B cell (primary cell): Measurements from ENCODE around the gene MAP2K5. TPM values are rescaled to one million over a fixed set of nuclear protein-coding genes. Genes with fewer than 3 reads are reported as not detected.

ENCODE experiments used
- ATAC-seq: fragments of 200-7000 bp; cut with Tn5 transposase; one replicate; pipeline ENCODE4 v1.10.0; 2021; ENCODE audit warnings: low read depth, mild to moderate bottlenecking, moderate number of reproducible peaks, moderate library complexity
- CTCF ChIA-PET: fragments of 350-600 bp; sonication (Branson Sonifier 250); formaldehyde crosslinking; loops from one replicate; lab custom pipeline; 2021; ENCODE audit warnings: antibody characterized with exemption, inconsistent platforms; lab: Charles Lee
- POLR2A ChIA-PET: fragments of 350-600 bp; sonication (Branson Sonifier 250); formaldehyde crosslinking; loops from one replicate; lab custom pipeline; 2021; ENCODE audit warnings: antibody characterized with exemption; lab: Charles Lee
- DNase-seq: peaks from one replicate; pipeline ENCODE4 v3.0.0; 2013
- H2AFZ ChIP-seq: 2 replicates; pipeline ENCODE4 v1.6.1; 2012; ENCODE audit warnings: mild to moderate bottlenecking, low read depth, low read length; ENCODE audit not compliant: insufficient read depth, poor library complexity, severe bottlenecking
- H3K27ac ChIP-seq, 2 donors: 1 replicate in 1 of 2; 2 replicates in 1 of 2; pipeline ENCODE4 v1.5.1; 2012 to 2013; ENCODE audit warnings: low read length in 2 of 2, mild to moderate bottlenecking in 2 of 2, moderate library complexity in 1 of 2
- H3K27me3 ChIP-seq, 4 experiments: fragments of 200-600 bp in 1 of 4; sonication (generic) in 1 of 4; replicated peaks in 1 of 4; 1 replicate in 2 of 4; 2 replicates in 2 of 4; pipeline versions ENCODE4 v1.6.1 to v1.7.0; 2013 to 2016; ENCODE audit warnings: low read length in 3 of 4, mild to moderate bottlenecking in 2 of 4, mixed read lengths in 1 of 4, moderate library complexity in 1 of 4; ENCODE audit not compliant: insufficient read depth in 4 of 4, control insufficient read depth in 3 of 4; ENCODE audit errors: control extremely low read depth in 1 of 4
- H3K36me3 ChIP-seq, 2 experiments: replicated peaks in 1 of 2; 1 replicate in 1 of 2; 2 replicates in 1 of 2; pipeline versions ENCODE4 v1.6.1 to v1.7.1; 2013; ENCODE audit warnings: low read length in 1 of 2; ENCODE audit not compliant: insufficient read depth in 2 of 2, control insufficient read depth in 1 of 2; ENCODE audit errors: control extremely low read depth in 1 of 2, extremely low read depth in 1 of 2
- H3K4me1 ChIP-seq, 2 donors: fragments of 200-600 bp in 1 of 2; sonication (generic) in 1 of 2; 1 replicate in 1 of 2; 2 replicates in 1 of 2; pipeline versions ENCODE4 v1.5.1 to v1.6.1; 2013 to 2017; ENCODE audit warnings: low read length in 2 of 2; ENCODE audit not compliant: control insufficient read depth in 2 of 2, insufficient read depth in 2 of 2
- H3K4me2 ChIP-seq: replicated peaks from 2 replicates; pipeline ENCODE3; 2012; ENCODE audit warnings: mild to moderate bottlenecking, low read depth, low read length; ENCODE audit not compliant: poor library complexity, severe bottlenecking
- H3K4me3 ChIP-seq, 5 experiments: fragments of 200-600 bp in 1 of 5; sonication (generic) in 1 of 5; 1 replicate in 3 of 5; 2 replicates in 2 of 5; pipeline versions ENCODE4 v1.5.1 to v1.7.0; 2011 to 2016; ENCODE audit warnings: low read length in 4 of 5, mild to moderate bottlenecking in 4 of 5, low read depth in 2 of 5, control low read depth in 1 of 5, moderate library complexity in 1 of 5; ENCODE audit not compliant: insufficient read depth in 1 of 5; ENCODE audit errors: control extremely low read depth in 1 of 5, extremely low read depth in 1 of 5
- H3K79me2 ChIP-seq: fragments of 200-600 bp; sonication (generic); one replicate; pipeline ENCODE4 v1.6.0; 2016; ENCODE audit warnings: low read length; ENCODE audit not compliant: control insufficient read depth, insufficient read depth
- H3K9ac ChIP-seq: fragments of 200-600 bp; sonication (generic); 2 replicates; pipeline ENCODE4 v1.6.1; 2017; ENCODE audit warnings: mild to moderate bottlenecking, low read length, moderate library complexity
- H3K9me3 ChIP-seq, 3 donors: one replicate each; pipeline versions ENCODE4 v1.6.1 to v1.7.1; 2013; ENCODE audit warnings: low read length in 2 of 3; ENCODE audit not compliant: control insufficient read depth in 2 of 3, insufficient read depth in 1 of 3; ENCODE audit errors: control extremely low read depth in 1 of 3
- H4K20me1 ChIP-seq: 2 replicates; pipeline ENCODE4 v1.6.0; 2012; ENCODE audit warnings: mild to moderate bottlenecking, low read length; ENCODE audit not compliant: insufficient read depth, control insufficient read depth, poor library complexity, severe bottlenecking
- H3K27ac Mint-ChIP-seq: one replicate; pipeline ENCODE4 v1.8.0; 2021; ENCODE audit warnings: mixed read lengths
- H3K27me3 Mint-ChIP-seq: one replicate; pipeline ENCODE4 v1.8.0; 2021; ENCODE audit warnings: mixed read lengths
- H3K4me1 Mint-ChIP-seq: one replicate; pipeline ENCODE4 v1.8.0; 2021; ENCODE audit warnings: mixed read lengths
- H3K4me3 Mint-ChIP-seq: one replicate; pipeline ENCODE4 v1.8.0; 2021; ENCODE audit warnings: mixed read lengths
- H3K9me3 Mint-ChIP-seq: one replicate; pipeline ENCODE4 v1.8.0; 2022; ENCODE audit warnings: mixed read lengths; ENCODE audit not compliant: insufficient read depth
- CTCF ChIP-seq: fragments of 200-600 bp; IDR thresholded peaks from one replicate; pipeline ENCODE4 v1.8.0; 2022; ENCODE audit warnings: antibody characterized with exemption, mild to moderate bottlenecking
- EZH2 ChIP-seq: IDR thresholded peaks from 2 replicates; pipeline ENCODE4 v1.6.1; 2012; ENCODE audit warnings: borderline replicate concordance, low read depth, mild to moderate bottlenecking, moderate library complexity, low read length; ENCODE audit not compliant: insufficient read depth, poor library complexity, severe bottlenecking
- WGBS: methylation state at CpG from one replicate; pipeline ENCODE4 v1.1.5; 2013; ENCODE audit warnings: missing lambda C conversion rate; ENCODE audit not compliant: insufficient coverage; 5-methylcytosine and 5-hydroxymethylcytosine counted together
- intact Hi-C: fragments of 100-400 bp; cut with micrococcal nuclease; formaldehyde crosslinking; loops from one replicate; pipeline ENCODE4 v1.10.0; 2022
- polyA plus RNA-seq: library from polyadenylated mRNA; depleted of rRNA; stranded (reverse); fragments of >200 nt; gene quantifications from 2 replicates; pipeline ENCODE4 v1.2.3, GENCODE V29; 2012
- total RNA-seq, 2 donors: library from RNA; stranded (reverse); fragments of 120-200 nt in 1 of 2; gene quantifications; 1 replicate in 1 of 2; 2 replicates in 1 of 2; pipeline versions ENCODE4 v1.2.3 to v1.2.4, GENCODE V29; 2013 to 2022

The MAP2K5 gene
- total and polyA plus RNA-seq, 2 donors (not counting 1 experiment from before 2014, with no cell fraction given) = 11.1 to 40.0 TPM

DNA sequence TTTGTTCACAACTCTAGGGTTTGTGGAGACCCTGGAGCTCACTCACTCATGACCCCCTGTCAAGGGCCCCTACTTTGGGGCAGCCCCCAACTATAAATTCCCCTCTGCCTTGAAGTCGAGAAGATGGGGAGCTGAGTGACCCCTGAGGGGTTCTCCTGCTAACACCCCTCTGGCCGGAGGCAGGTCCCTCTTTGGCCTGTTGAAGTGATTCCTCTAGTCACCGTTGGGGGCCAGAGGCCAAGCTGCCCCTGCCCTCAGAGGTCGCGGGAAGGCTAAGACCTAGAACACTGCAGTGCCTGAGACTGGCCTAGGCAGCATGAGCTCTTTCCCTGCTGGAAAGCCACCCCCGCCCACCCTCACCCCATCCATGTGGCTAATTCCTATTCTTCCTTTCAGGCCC, 267.4 kb downstream of the MAP2K5 start:
- Histone ChIP-seq H3K4me3 (no peak overlapping the region), H3K9me3 (peaks cover 0 to 3% (median 0%) of the 10 kb centered on the region in 3 donors), H3K4me2 (no peak overlapping the region), H3K79me2 (no peaks in the 10 kb centered on the region), H3K27me3 (peaks cover 0 to 12% (median 0%) of the 10 kb centered on the region in 4 experiments), H3K36me3 (peaks cover 0 to 2% of the 10 kb centered on the region in 2 experiments), H4K20me1 (no peaks in the 10 kb centered on the region), H3K9ac (no peak overlapping the region), H3K27ac (no peak overlapping the region), H3K4me1 (no peaks in the 10 kb centered on the region), H2AFZ (no peak overlapping the region)
- Mint-ChIP-seq H3K27ac (no peak overlapping the region), H3K9me3 (no peaks in the 10 kb centered on the region), H3K4me1 (no peaks in the 10 kb centered on the region), H3K27me3 (peaks cover 3% of the 10 kb centered on the region), H3K4me3 (no peak overlapping the region)
- intact Hi-C loops = no loop called here
- TF ChIP-seq EZH2 (no peak), CTCF (no peak)
- no peak for DNase-seq
- POLR2A ChIA-PET = interaction anchor here (0.6 kb wide), 1 partner anchor 9 kb away, joined by 4 read pairs; no protein-coding TSS in a partner anchor
- CTCF ChIA-PET = interaction anchor here (1.0 kb wide), 1 partner anchor 32 kb away, joined by 3 read pairs; no protein-coding TSS in a partner anchor
- no peak for ATAC-seq
- 96% methylated on average over 6 of the region's 6 CpGs for WGBS

DNA sequence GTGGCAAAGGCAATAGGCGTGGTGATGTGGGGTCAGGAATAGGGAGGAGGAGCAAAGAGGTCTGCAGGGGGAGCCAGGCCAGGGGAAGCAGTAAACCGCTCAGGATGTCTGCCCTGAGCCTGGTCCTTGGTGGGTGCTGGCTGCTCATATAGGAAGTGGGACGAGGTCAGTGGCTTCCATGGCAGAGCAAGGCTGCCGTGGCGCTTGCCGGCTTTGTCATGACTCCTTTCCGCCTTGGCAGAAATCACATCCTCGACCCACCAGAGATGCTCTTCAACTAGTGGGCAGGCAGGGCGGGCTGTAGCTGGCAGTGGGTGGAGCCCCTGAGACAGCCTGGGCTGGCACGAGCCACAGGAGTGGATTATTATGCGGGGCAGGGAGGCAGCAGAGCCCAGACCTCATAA, 269.7 kb downstream of the MAP2K5 start:
- Histone ChIP-seq H3K9ac (no peak overlapping the region), H3K36me3 (peaks cover 0 to 2% of the 10 kb centered on the region in 2 experiments), H3K9me3 (peaks cover 3 to 15% (median 6%) of the 10 kb centered on the region in 3 donors), H3K79me2 (no peaks in the 10 kb centered on the region), H3K27ac (no peak overlapping the region), H3K4me1 (no peaks in the 10 kb centered on the region), H4K20me1 (no peaks in the 10 kb centered on the region), H3K27me3 (peaks cover 0 to 22% (median 5%) of the 10 kb centered on the region in 4 experiments), H3K4me3 (no peak overlapping the region), H3K4me2 (no peak overlapping the region), H2AFZ (no peak overlapping the region)
- Mint-ChIP-seq H3K27me3 (peaks cover 12% of the 10 kb centered on the region), H3K4me1 (no peaks in the 10 kb centered on the region), H3K27ac (no peak overlapping the region), H3K9me3 (no peaks in the 10 kb centered on the region), H3K4me3 (no peak overlapping the region)
- no peak for TF ChIP-seq CTCF
- TF ChIP-seq EZH2 = no peak
- DNase-seq (no peak), ATAC-seq (no peak)
- ChIA-PET CTCF (no interaction called here), POLR2A (no interaction called here)
- intact Hi-C loops = no loop called here
- WGBS = 69% methylated on average over 11 of the region's 11 CpGs
